HL-60 (cell line): ENCODE measurements around the gene SH3GL2.
"Not testable (repeated sequence)": the region's sequence is repeated elsewhere in the genome, so short reads cannot be mapped to it uniquely, and the experiment has no call there.

Experiments
- DNase-seq, 2 experiments: peaks; one replicate each; pipeline ENCODE4 v3.0.0-alpha.2; 2010 to 2020; ENCODE audit warnings: low read depth in 1 of 2, low spot score in 1 of 2
- H3K27ac ChIP-seq: fragments of 250-450 bp; sonication (Bioruptor Pico); replicated peaks from 2 replicates; pipeline ENCODE4 v1.5.1; 2020; ENCODE audit warnings: mild to moderate bottlenecking, moderate library complexity
- H3K27me3 ChIP-seq: fragments of 250-450 bp; sonication (Bioruptor Pico); 2 replicates; pipeline ENCODE4 v1.5.1; 2021; ENCODE audit warnings: mild to moderate bottlenecking, moderate library complexity; ENCODE audit not compliant: insufficient read depth, poor library complexity, severe bottlenecking
- H3K4me3 ChIP-seq: replicated peaks from 2 replicates; pipeline ENCODE4 v1.5.1; 2011; ENCODE audit warnings: mild to moderate bottlenecking, control low read depth, low read length; ENCODE audit not compliant: insufficient read depth
- CTCF ChIP-seq: IDR thresholded peaks from one replicate; pipeline ENCODE4 v1.5.1; 2011; ENCODE audit warnings: low read length, control low read depth, inconsistent platforms; ENCODE audit not compliant: insufficient read depth
- GABPA ChIP-seq: IDR thresholded peaks from 2 replicates; pipeline ENCODE4 v1.6.1; 2012; ENCODE audit warnings: low read depth
- POLR2AphosphoS5 ChIP-seq: IDR thresholded peaks from 2 replicates; pipeline ENCODE4 v1.6.1; 2012; ENCODE audit warnings: low read depth
- SPI1 ChIP-seq: IDR thresholded peaks from 2 replicates; pipeline ENCODE4 v1.6.1; 2012; ENCODE audit warnings: low read depth, mild to moderate bottlenecking, borderline replicate concordance
- TF ChIP-seq, protein P1 (sequence below): IDR thresholded peaks from 2 replicates; pipeline ENCODE4 v1.6.1; 2012; ENCODE audit warnings: low read depth; ENCODE audit not compliant: insufficient replicate concordance

Gene SH3GL2

GRCh38 chr9:17760250-17760649, 181.4 kb downstream of the SH3GL2 start:
- no peak for DNase-seq
- Histone ChIP-seq H3K27me3 (no peaks in the 10 kb centered on the region), H3K27ac (no peak overlapping the region), H3K4me3 (no peak overlapping the region)
- no peak for TF ChIP-seq CTCF
- TF ChIP-seq POLR2AphosphoS5: no peak
- no peak for TF ChIP-seq SPI1
- TF ChIP-seq GABPA: no peak
- TF ChIP-seq, protein P1, sequence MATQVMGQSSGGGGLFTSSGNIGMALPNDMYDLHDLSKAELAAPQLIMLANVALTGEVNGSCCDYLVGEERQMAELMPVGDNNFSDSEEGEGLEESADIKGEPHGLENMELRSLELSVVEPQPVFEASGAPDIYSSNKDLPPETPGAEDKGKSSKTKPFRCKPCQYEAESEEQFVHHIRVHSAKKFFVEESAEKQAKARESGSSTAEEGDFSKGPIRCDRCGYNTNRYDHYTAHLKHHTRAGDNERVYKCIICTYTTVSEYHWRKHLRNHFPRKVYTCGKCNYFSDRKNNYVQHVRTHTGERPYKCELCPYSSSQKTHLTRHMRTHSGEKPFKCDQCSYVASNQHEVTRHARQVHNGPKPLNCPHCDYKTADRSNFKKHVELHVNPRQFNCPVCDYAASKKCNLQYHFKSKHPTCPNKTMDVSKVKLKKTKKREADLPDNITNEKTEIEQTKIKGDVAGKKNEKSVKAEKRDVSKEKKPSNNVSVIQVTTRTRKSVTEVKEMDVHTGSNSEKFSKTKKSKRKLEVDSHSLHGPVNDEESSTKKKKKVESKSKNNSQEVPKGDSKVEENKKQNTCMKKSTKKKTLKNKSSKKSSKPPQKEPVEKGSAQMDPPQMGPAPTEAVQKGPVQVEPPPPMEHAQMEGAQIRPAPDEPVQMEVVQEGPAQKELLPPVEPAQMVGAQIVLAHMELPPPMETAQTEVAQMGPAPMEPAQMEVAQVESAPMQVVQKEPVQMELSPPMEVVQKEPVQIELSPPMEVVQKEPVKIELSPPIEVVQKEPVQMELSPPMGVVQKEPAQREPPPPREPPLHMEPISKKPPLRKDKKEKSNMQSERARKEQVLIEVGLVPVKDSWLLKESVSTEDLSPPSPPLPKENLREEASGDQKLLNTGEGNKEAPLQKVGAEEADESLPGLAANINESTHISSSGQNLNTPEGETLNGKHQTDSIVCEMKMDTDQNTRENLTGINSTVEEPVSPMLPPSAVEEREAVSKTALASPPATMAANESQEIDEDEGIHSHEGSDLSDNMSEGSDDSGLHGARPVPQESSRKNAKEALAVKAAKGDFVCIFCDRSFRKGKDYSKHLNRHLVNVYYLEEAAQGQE: no peak

GRCh38 chr9:17761984-17762676, 183.3 kb downstream of the SH3GL2 start:
- TF ChIP-seq POLR2AphosphoS5 (no peak), SPI1 (0 out of 2 replicates have a peak, but pooled peaks have one; percentile 4)
- DNase-seq: peak in 1 of 2 experiments; percentile 1
- Histone ChIP-seq H3K27me3 (no peaks in the 10 kb centered on the region), H3K4me3 (no peak overlapping the region), H3K27ac (no peak overlapping the region)

GRCh38 chr9:17764306-17764705, 185.4 kb downstream of the SH3GL2 start:
- TF ChIP-seq POLR2AphosphoS5 (no peak), GABPA (no peak), CTCF (no peak), SPI1 (no peak)
- TF ChIP-seq, protein P1: no peak
- DNase-seq: no peak
- H3K4me3 ChIP-seq: no peak overlapping the region
- no peaks in the 10 kb centered on the region for H3K27me3 ChIP-seq
- H3K27ac ChIP-seq: no peak overlapping the region

GRCh38 chr9:17765131-17765530, 186.3 kb downstream of the SH3GL2 start:
- H3K27me3 ChIP-seq, DNase-seq, H3K27ac ChIP-seq, H3K4me3 ChIP-seq: not testable (repeated sequence)

GRCh38 chr9:17772223-17772622, 193.4 kb downstream of the SH3GL2 start:
- H3K27ac ChIP-seq: no peak overlapping the region
- H3K4me3 ChIP-seq: no peak overlapping the region
- DNase-seq: no peak
- H3K27me3 ChIP-seq: no peaks in the 10 kb centered on the region
- TF ChIP-seq CTCF (no peak), POLR2AphosphoS5 (no peak), SPI1 (no peak), GABPA (no peak)
- TF ChIP-seq, protein P1: no peak
